HG03558 (cell line): ENCODE measurements around the gene PIK3C2G.
"Not testable (repeated sequence)": the region's sequence is repeated elsewhere in the genome, so short reads cannot be mapped to it uniquely, and the experiment has no call there.

ENCODE experiments used
- ATAC-seq: cut with Tn5 transposase; IDR thresholded peaks from one replicate; pipeline ENCODE4 v1.9.1; 2021; ENCODE audit warnings: moderate number of reproducible peaks; ENCODE audit not compliant: unreplicated experiment; ENCODE audit errors: extremely low read depth

The PIK3C2G gene

DNA sequence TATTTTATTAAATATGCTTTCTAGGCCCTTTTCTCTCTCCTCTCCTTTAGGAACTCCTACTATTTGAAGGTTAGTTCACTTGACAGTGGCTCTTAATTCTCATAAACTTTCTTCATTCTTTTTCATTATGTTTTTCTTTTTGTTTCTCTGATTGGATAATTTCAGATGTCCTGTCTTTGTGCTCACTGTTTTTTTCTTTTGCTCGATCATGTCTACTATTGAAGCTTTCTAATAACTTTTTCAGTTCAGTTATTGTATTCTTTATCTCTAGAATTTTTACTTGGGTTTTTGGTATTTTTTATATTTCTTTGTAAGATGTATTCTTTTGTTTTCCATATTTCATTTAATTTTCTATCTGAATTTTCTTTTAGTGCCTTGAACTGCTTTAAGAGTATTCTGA lies 261.5 kb downstream of the PIK3C2G start:
- no peak for ATAC-seq

DNA sequence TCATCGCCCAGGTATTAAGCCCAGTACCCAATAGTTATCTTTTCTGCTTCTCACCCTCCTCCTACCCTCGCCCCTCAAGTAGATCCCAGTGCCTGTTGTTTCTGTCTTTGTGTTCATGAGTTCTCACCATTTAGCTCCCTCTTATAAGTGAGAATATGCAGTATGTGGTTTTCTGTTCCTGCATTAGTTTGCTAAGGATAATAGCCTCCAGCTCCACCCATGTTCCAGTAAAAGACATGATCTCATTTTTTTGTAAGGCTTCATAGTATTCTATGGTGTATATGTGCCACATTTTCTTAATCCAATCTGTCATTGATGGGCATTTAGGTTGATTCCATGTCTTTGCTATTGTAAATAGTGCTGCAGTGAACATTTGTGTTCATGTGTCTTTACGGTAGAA lies 281.2 kb downstream of the PIK3C2G start:
- not testable (repeated sequence) for ATAC-seq

DNA sequence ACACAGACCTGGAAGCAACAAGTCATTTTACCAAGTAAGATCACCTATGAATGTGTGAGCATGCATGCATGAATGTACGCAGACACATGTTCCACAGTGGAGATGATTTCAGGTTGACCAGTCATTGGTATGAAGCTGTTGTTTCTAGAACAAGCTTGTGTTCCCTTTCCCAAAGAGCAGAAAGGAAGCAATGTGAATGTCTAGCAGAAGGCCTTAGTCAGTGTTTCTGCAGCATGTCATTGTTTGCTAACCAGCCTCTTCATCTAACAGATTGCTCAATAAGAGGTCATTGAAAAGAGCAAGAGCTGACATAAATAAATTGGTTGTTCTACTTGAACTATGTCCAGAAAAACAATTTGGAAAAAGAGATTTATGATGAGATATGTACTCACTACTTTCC lies 285.1 kb downstream of the PIK3C2G start:
- no peak for ATAC-seq

DNA sequence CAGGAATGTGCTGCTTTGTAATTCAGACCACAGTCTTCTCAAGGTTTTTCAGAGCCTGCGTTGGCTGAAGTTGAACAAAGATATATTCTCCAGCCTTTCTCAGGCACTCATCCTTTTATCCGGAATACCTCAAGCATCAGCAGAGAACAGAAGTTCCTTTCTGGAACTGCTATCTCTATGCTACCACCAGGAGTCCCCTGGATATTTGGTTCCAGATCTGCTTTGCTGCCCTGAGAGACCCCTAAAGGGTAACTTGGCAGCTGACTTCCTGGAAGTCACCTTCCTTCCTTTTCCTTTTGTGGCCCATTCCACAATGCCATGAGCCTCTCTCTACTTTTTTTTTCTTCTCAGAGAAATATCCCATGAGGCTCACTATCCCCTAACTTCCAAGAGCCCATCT lies 288.3 kb downstream of the PIK3C2G start:
- no peak for ATAC-seq

DNA sequence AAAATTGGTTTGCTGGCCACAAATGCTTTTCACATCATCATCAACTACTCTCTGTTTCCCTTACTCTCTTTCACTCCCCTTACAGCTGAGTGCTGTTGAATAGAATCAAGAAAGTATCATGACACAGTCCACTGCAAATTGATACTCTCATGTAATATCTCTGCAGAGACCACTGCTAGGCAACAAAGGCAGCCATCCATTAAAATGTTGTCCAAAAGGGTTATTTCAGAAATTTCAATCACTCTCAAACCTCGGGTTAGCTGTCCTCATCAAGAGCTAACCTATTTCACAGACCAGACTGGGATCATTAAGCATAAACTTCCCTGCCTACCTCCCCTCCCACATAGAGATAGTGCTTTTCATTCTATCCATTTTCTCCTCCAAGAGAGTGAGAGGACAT lies 289.8 kb downstream of the PIK3C2G start:
- ATAC-seq, result no peak

DNA sequence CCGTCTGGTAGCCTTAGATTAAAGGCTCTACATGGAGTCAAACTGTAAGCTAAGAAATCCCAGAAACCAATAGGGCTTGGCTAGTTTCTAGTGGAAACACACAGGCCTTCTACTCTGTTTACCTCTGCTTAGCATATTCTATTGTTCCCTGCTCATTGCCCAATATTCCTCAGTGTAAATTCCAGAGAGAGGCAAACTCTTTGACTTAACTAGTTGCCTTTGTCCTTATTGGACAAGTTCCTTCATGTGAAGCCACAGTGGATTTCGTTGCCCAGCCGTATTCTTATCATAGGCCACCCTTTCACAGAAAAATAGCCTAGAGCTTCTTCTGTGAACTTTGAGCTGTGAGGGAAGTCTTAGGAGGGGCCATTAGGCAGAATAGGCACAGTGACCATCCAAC lies 290.4 kb downstream of the PIK3C2G start:
- no peak for ATAC-seq

DNA sequence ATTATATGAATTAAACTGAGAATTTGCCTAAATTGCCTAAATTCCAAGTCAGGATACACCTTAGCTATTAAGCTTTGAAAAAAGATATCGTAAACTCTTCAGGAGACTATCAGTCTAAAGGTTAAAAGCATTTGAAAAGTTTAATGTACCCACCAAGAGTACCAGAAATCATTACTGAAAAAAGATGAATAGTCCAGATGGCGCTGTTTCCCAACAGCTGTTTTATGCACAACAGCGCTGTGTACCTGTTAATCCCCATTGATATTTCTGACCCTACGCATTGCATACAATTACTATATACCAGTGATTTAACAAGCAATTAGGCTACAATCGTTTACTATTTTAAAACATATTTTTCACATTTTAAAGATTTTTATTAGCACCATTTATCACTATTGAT lies 291.5 kb downstream of the PIK3C2G start:
- no peak for ATAC-seq

DNA sequence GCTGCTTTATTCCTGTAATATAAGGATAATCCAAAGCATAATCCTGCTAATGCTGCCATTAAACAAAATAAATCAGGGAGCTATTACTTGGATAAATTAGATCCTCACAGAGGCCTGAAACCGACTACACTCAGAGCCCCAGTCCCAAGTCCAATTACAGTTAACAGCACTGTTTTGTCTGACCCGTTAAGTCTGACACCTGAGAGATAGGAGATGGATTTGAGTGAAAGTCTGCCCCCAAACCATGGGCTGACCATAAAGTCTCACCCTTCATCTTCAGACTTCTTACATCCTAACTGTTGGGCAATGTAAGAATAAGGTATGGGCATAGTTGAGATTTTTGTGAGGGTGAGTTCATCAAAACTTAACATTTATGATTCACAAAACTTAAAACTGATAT lies 294.8 kb downstream of the PIK3C2G start:
- no peak for ATAC-seq

DNA sequence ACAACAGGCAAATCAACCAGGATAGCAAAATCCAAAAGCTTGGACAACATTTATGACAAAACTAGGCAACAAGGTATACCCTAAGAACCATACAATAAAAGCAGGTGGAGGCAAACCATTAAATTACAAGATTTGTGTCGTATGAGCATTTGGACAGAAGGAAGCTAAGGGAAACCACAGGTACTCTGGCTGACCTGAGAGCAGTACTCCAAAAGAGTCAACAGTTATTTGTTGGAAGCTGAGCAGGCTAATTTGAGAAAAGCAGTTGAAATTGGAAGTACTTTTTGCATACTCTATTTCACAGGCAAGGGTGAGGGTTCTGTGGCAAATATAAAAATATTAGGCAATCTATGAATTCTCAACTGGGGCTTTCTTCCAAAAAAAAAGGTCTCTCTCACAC lies 297.9 kb downstream of the PIK3C2G start:
- ATAC-seq, result no peak

DNA sequence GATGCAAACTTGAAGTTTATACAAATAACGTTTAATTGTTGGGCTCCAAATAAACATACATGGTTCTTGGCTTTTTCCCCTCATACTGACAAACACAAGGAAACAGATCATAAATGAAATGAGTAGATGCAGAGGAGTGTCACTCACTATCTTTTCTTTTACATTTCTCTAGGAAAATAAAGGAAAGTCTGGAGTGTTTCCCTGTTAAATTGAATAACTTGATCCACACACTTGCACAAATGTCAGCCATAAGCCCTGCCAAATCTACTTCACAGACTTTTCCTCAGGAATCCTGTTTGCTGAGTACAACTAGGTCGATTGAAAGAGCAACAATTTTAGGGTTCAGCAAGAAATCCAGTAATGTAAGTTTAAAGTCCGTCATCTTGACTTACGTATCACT lies 301.2 kb downstream of the PIK3C2G start:
- no peak for ATAC-seq

DNA sequence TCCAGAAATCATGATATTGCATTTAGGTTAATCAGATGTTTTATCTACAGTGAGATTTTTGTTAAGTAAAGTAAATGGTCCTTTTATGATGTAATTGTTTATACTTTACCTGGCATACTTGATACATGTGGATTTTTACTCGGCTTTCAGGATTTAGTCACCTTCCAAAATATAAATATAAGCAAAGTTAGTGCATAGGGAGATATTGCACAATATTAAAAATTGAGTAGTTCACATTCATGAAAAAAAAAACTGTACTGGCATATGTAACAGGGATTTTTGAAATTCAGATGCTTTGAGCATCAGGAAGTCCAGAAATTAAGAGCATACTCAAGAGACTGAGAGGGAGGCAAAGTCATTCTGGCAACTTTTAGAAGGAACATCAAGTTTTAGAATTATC lies 303.0 kb downstream of the PIK3C2G start:
- no peak for ATAC-seq

DNA sequence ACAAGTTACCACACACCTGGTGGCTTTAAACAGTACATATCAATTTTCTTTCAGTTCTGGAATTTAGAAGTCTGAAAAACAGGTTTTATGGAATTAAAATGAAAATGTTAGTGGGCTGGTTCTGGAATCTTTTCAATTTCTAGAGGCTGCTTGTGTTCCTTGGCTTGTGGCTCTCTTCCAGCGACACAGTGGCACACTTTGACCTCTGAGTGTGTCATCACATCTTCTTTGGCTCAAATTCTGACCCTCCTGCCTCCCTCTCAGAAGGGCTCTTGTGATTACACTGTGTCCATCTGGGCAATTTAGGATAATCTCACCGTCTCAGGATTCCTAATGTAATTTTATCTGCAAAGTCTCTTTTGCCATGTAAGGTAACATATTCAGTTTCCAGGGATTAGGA lies 306.5 kb downstream of the PIK3C2G start:
- ATAC-seq, result no peak

DNA sequence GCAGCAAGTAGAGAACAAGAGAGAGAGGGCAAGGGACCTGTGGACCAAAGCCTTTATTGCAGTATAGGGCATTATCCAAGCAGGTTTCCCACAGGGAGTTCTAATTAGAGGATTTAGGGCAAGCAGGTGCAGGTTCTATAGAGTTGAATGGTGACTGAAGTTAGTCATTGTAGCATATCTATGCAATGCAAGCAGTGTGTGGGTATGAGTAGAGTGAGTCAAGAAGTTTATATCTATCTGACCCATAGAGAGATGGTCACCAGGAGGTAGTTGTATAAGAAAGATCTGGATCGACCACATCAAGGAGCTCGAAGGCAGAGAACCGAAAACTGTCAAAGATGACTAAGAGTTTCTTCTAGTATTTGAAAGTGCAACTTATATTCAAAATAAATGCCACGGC lies 309.2 kb downstream of the PIK3C2G start:
- ATAC-seq, result no peak

DNA sequence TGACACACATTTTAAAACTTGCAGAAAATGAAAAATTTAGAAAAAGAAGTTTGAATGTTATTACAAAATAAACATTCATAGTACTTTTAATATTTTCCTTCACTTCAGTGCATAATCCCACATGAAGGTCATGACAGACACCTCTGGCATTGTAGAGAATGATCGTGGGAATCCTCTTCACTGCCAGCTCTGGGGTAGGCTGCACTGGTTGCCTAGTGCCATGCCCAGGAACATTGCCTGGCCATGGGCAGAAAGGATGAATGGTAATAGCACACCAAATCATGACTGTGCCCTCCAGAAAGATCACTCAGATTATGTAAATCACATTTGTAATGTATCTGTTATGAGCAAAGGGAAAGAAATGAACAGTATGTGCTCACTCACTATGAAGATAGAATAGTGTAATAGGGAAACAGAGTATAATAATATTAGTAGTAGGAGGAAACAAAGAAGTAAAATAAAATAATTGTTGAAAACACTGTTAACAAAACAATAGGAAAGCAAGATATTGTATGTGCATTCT lies 314.8 kb downstream of the PIK3C2G start:
- no peak for ATAC-seq

DNA sequence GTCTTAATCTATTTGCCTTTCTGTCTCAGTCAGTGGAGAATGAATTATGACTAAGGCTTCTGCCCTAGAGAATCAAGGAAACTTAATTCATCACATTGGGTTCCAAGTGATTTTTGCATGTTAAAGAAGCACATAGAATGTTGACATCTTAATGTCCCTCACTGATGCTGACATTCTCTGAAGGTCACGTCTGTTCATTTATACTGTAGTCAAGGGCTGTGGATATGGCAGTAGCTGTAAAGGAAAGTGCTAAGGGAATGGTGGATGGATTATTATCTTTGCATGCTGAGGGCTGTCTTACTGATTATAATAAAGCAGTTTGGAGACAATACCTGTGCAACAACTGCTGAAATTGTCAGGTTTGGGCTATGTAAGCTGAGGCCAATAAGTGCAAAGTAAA lies 315.3 kb downstream of the PIK3C2G start:
- ATAC-seq, result no peak

DNA sequence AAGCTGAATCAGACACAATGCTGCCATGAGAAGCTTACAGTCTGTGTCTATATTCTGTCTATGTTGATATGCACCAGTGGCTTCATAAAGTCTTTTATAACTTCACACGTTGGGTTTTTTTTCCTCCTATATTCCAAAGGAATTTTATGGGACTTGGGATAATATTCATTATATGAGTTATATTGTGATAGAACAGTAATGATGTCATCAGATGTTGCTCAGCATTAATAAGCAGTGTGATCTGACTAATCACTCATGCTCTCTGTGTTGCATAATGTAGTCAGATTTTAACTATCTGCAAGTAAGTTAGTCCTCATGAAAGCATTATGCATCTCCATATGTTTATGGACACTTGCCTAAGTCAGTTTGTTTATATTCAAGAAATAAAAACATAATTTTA lies 316.9 kb downstream of the PIK3C2G start:
- ATAC-seq, result no peak

DNA sequence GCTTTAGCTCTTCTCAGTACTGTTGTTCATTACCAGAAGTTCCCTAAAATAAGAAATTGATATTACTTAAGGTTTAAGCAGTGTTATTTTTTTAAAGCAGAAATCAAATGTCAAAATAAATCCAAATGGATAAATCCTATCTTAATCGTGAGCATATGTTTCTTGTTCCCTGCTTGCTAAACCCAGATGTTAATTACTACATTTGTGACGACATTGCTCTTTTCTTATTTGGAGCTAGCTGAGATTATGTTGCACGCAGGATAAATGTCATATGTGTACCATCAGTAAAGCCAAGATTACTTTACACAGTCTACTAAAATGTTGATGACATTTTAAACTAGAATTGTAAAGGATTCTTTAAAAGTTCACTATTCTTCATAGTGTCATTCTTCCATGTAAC lies 319.0 kb downstream of the PIK3C2G start:
- no peak for ATAC-seq

DNA sequence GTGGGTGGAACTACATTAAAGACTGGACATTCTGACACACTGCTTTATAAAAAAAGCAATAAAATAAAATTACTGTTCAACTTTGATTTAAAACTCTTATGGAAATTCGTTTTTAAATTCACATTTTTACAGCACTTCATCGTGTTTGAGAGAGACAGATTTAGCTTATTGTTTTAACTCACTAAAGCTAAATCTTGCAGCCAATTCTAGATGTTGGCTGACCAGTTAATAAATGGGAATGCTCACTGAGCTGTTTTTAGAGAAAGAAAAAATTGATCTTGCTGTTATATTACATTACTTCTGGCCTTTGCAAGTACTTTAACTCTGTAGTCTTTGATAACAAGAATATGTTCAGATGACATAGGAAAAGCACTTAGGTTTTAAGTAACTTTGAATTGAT lies 319.4 kb downstream of the PIK3C2G start:
- no peak for ATAC-seq

DNA sequence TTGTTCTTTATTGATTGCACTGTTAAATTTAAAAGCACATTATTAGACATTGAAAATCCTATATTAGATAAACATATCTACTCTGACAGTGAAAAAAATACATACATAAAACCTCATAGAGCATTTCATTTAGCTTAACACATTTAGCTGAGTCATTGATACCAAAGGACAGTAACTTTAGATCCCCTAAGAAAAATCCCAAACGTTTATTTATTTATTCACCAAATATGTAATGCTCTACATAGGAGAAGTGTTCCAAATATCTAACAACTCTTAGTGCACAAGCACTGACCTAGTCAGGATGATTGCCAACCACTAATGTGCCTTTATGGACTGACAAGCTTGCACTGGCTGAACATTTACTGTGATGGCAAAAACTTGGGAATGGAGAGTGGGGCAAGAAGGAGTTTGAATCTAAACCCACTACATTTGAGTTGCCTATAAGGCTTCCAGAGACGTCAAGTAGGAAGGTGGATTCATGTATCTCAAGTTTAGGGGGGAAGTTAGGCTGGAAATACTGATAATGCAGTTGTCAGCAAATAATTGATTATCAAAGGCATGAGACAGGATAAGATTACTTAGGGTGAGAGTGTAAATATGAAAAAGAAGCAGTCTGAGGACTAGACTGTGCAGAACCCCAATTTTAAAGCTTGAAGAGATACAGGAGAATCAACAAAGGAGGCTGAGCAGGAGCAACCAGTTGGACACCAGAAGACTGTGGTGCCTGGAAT lies 320.1 kb downstream of the PIK3C2G start:
- no peak for ATAC-seq

DNA sequence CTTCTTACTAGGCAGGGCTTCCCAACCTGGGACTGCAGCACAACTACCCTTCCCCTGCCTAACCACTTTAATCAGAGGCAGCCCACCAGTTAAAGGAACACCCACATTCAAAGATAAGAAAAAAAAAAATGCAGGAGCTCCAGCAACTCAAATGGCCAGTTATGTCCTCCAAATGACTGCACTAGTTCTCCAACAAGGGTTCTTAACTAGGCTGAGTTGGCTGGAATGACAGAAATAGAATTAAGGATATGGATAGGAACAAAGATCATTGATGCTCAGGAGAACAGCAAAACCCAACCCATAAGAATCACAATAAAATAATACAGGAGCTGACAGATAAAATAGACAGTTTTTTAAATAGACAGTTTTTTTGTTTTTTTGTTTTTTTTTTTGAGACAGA lies 322.3 kb downstream of the PIK3C2G start:
- ATAC-seq, result no peak

DNA sequence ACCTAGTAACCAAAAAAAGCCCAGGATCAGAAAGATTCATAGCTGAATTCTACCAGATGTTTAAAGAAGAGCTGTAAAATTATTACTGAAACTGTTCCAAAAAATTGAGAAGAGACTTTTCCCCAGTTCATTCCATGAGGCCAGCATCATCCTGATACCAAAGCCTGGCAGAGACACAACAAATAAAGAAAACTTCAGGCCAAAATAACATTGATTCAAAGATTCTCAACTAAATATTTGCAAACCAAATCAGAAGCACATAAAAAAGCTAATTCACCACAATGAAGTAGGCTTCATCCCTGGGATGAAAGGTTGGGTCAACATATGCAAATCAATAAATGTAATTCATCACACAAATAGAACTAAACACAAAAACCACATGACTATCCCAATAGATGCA lies 325.3 kb downstream of the PIK3C2G start:
- ATAC-seq, result no peak

DNA sequence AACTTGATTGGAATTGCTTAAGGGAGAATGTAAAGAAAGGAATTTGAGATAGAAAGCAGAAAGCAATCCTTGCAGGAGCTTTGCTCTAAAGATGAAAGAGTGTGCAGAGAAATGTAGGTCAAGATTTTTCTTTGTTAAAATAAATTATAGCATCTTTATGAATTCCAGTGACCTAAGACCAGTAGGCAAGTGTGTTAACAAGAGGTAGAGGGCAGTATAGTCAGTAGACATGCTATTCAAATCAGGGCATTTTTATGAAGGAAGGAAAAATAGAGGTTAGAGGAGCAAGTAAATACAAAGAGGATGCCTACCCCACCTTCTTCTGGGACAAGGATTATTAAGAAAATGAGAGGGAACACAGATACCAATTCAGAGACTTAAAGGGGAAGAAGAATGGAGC lies 328.0 kb downstream of the PIK3C2G start:
- no peak for ATAC-seq

DNA sequence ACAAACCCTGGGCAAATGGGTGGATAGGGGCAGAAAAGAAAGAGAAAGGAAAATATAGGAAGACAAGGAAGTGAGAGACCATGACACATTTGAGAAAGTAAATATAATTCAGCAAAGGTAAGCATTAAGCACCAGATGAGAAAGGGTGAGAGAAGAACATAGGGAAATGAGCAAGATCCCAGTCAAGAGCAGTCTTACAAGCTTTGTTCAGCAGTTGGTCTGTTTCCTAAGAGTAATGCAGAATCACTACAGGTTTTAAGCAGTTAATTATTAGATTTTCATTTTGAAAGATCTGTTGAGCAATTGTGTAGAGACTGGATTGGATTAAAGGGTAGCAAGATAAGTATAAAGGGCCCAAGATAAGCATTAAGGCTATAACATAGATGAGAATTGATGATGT lies 330.2 kb downstream of the PIK3C2G start:
- no peak for ATAC-seq
